ENCODE data around the gene YPEL5. TPM values are rescaled to one million over a fixed set of nuclear protein-coding genes. Genes with fewer than 3 reads are reported as not detected.
"Not testable (repeated sequence)": the region's sequence is repeated elsewhere in the genome, so short reads cannot be mapped to it uniquely, and the experiment has no call there.

Gene YPEL5
- polyA plus RNA-seq, 1 donor (not counting 4 experiments of a cell fraction or from before 2014, with no cell fraction given): 126 TPM

GRCh38 chr2:30100691-30101090 is 46.1 kb upstream of the YPEL5 start:
- DNase-seq (ENCODE audit: low read depth, low spot score); H3K79me2 ChIP-seq (ENCODE audit: control insufficient read depth, insufficient read depth, low read length); H3K27ac ChIP-seq (ENCODE audit: control insufficient read depth, insufficient read depth, low read length); FAIRE-seq; H3K9me3 ChIP-seq (ENCODE audit: control insufficient read depth, low read depth, low read length); H3K4me2 ChIP-seq (ENCODE audit: control insufficient read depth, extremely low read depth, insufficient read depth, low read depth, low read length); dilution Hi-C loops (cut with MboI; ENCODE audit: extremely low pct_ligation_motif_present, low sequenced_read_pairs); H4K20me1 ChIP-seq (ENCODE audit: control insufficient read depth, extremely low read depth, insufficient read depth, low read length); H3K9me1 ChIP-seq (ENCODE audit: control insufficient read depth, extremely low read depth, insufficient read depth, low read length); H2AFZ ChIP-seq (ENCODE audit: control insufficient read depth, low read length); H3K36me3 ChIP-seq (ENCODE audit: control insufficient read depth in 2 of 2, extremely low read depth in 1 of 2, insufficient read depth in 2 of 2, low read length in 2 of 2); H3K9ac ChIP-seq (ENCODE audit: control insufficient read depth, extremely low read depth, insufficient read depth, low read length); H3K4me1 ChIP-seq (ENCODE audit: control insufficient read depth, extremely low read depth, insufficient read depth, low read length); H3K4me3 ChIP-seq (ENCODE audit: control insufficient read depth in 2 of 3, extremely low read depth in 1 of 3, insufficient read depth in 2 of 3, low read depth in 1 of 3, low read length in 3 of 3): not testable (repeated sequence)
- peaks cover 34% of the 10 kb centered on the region for H3K27me3 ChIP-seq (ENCODE audit: control insufficient read depth, extremely low read depth, insufficient read depth, low read length)

- Histone ChIP-seq H3K4me1 (ENCODE audit: control insufficient read depth, extremely low read depth, insufficient read depth, low read length) (no peaks in the 10 kb centered on the region), H3K9me3 (ENCODE audit: control insufficient read depth, low read depth, low read length) (no peaks in the 10 kb centered on the region), H3K4me2 (ENCODE audit: control insufficient read depth, extremely low read depth, insufficient read depth, low read depth, low read length) (no peak overlapping the region), H3K27me3 (ENCODE audit: control insufficient read depth, extremely low read depth, insufficient read depth, low read length) (peaks cover 19% of the 10 kb centered on the region), H3K27ac (ENCODE audit: control insufficient read depth, insufficient read depth, low read length) (no peak overlapping the region), H3K36me3 (ENCODE audit: control insufficient read depth in 2 of 2, extremely low read depth in 1 of 2, insufficient read depth in 2 of 2, low read length in 2 of 2) (no peaks in the 10 kb centered on the region), H3K4me3 (ENCODE audit: control insufficient read depth in 2 of 3, extremely low read depth in 1 of 3, insufficient read depth in 2 of 3, low read depth in 1 of 3, low read length in 3 of 3) (no peak overlapping the region), H3K79me2 (ENCODE audit: control insufficient read depth, insufficient read depth, low read length) (no peaks in the 10 kb centered on the region), H4K20me1 (ENCODE audit: control insufficient read depth, extremely low read depth, insufficient read depth, low read length) (no peaks in the 10 kb centered on the region), H2AFZ (ENCODE audit: control insufficient read depth, low read length) (no peak overlapping the region), H3K9me1 (ENCODE audit: control insufficient read depth, extremely low read depth, insufficient read depth, low read length) (no peaks in the 10 kb centered on the region), H3K9ac (ENCODE audit: control insufficient read depth, extremely low read depth, insufficient read depth, low read length) (no peak overlapping the region)
- dilution Hi-C loops (cut with MboI; ENCODE audit: extremely low pct_ligation_motif_present, low sequenced_read_pairs): no loop called here
- FAIRE-seq (no peak), DNase-seq (ENCODE audit: low read depth, low spot score) (no peak)
- TF ChIP-seq CTCF (optimal IDR thresholded peaks at IDR 0.05 in 1 of 3, IDR thresholded peaks at IDR 0.05 in 1 of 3, conservative IDR thresholded peaks at IDR 0.05 in 1 of 3; ENCODE audit: extremely low read depth in 1 of 3, insufficient read depth in 2 of 3, low read length in 3 of 3) (no peak), EZH2 (IDR thresholded peaks at IDR 0.05; ENCODE audit: low read length) (no peak)
Measured at GRCh38 chr2:30104307-30104706, 42.5 kb upstream of the YPEL5 start.

- dilution Hi-C loops (cut with MboI; ENCODE audit: extremely low pct_ligation_motif_present, low sequenced_read_pairs): no loop called here
- H2AFZ ChIP-seq (ENCODE audit: control insufficient read depth, low read length): no peak overlapping the region
- H4K20me1 ChIP-seq (ENCODE audit: control insufficient read depth, extremely low read depth, insufficient read depth, low read length): no peaks in the 10 kb centered on the region
- no peaks in the 10 kb centered on the region for H3K9me3 ChIP-seq (ENCODE audit: control insufficient read depth, low read depth, low read length)
- FAIRE-seq (no peak), DNase-seq (ENCODE audit: low read depth, low spot score) (no peak)
- no peaks in the 10 kb centered on the region for H3K36me3 ChIP-seq (ENCODE audit: control insufficient read depth in 2 of 2, extremely low read depth in 1 of 2, insufficient read depth in 2 of 2, low read length in 2 of 2)
- H3K27ac ChIP-seq (ENCODE audit: control insufficient read depth, insufficient read depth, low read length): no peak overlapping the region
- no peak overlapping the region for H3K4me2 ChIP-seq (ENCODE audit: control insufficient read depth, extremely low read depth, insufficient read depth, low read depth, low read length)
- no peaks in the 10 kb centered on the region for H3K79me2 ChIP-seq (ENCODE audit: control insufficient read depth, insufficient read depth, low read length)
- TF ChIP-seq EZH2 (IDR thresholded peaks at IDR 0.05; ENCODE audit: low read length) (no peak), CTCF (optimal IDR thresholded peaks at IDR 0.05 in 1 of 3, IDR thresholded peaks at IDR 0.05 in 1 of 3, conservative IDR thresholded peaks at IDR 0.05 in 1 of 3; ENCODE audit: extremely low read depth in 1 of 3, insufficient read depth in 2 of 3, low read length in 3 of 3) (no peak)
- no peaks in the 10 kb centered on the region for H3K9me1 ChIP-seq (ENCODE audit: control insufficient read depth, extremely low read depth, insufficient read depth, low read length)
- no peak overlapping the region for H3K4me3 ChIP-seq (ENCODE audit: control insufficient read depth in 2 of 3, extremely low read depth in 1 of 3, insufficient read depth in 2 of 3, low read depth in 1 of 3, low read length in 3 of 3)
- H3K9ac ChIP-seq (ENCODE audit: control insufficient read depth, extremely low read depth, insufficient read depth, low read length): no peak overlapping the region
- peaks cover 19% of the 10 kb centered on the region for H3K27me3 ChIP-seq (ENCODE audit: control insufficient read depth, extremely low read depth, insufficient read depth, low read length)
- H3K4me1 ChIP-seq (ENCODE audit: control insufficient read depth, extremely low read depth, insufficient read depth, low read length): no peaks in the 10 kb centered on the region
Measured at GRCh38 chr2:30105556-30105955, 41.3 kb upstream of the YPEL5 start.

Data from keratinocyte (primary cell).